Tibial nerve (tissue), 4 donors: ENCODE results near the gene INPP5A. TPM values are rescaled to one million over a fixed set of nuclear protein-coding genes. Genes with fewer than 3 reads are reported as not detected.
A peak's percentile ranks its signal among the peaks of the same experiment; 100 is the strongest.

Source experiments
- DNase-seq, 2 donors: peaks; one replicate each; pipeline ENCODE4 v3.0.0-alpha.2; 2019; ENCODE audit warnings: low spot score in 2 of 2
- H3K27ac ChIP-seq, 4 donors: fragments of 200-600 bp; sonication (generic) in 3 of 4; one replicate each; pipeline ENCODE4 v1.5.1; 2017 to 2019; ENCODE audit warnings: mild to moderate bottlenecking in 1 of 4
- H3K27me3 ChIP-seq, 2 donors: fragments of 200-600 bp; sonication (generic) in 1 of 2; one replicate each; pipeline versions ENCODE4 v1.5.1 to v1.6.0; 2017 to 2019
- H3K36me3 ChIP-seq, 3 donors: fragments of 200-600 bp; sonication (generic); one replicate each; pipeline ENCODE4 v1.5.1; 2018 to 2019
- H3K4me1 ChIP-seq, 4 donors: fragments of 200-600 bp; sonication (generic) in 3 of 4; one replicate each; pipeline ENCODE4 v1.5.1; 2017 to 2019
- H3K4me3 ChIP-seq, 4 donors: fragments of 200-600 bp; sonication (generic) in 3 of 4; one replicate each; pipeline ENCODE4 v1.5.1; 2017 to 2019; ENCODE audit warnings: mild to moderate bottlenecking in 1 of 4, moderate library complexity in 1 of 4
- H3K9me3 ChIP-seq, 4 donors: fragments of 200-600 bp; sonication (generic) in 3 of 4; one replicate each; pipeline ENCODE4 v1.5.1; 2017 to 2019
- EP300 ChIP-seq, 2 donors: sonication (generic); formaldehyde crosslinking; IDR thresholded peaks; one replicate each; pipeline ENCODE4 v1.6.1; 2017; ENCODE audit warnings: antibody characterized with exemption in 2 of 2, mild to moderate bottlenecking in 1 of 2
- POLR2A ChIP-seq, 2 donors: fragments of 450-650 bp; IDR thresholded peaks; one replicate each; pipeline ENCODE4 v1.6.1; 2017; ENCODE audit warnings: antibody characterized with exemption in 2 of 2, mild to moderate bottlenecking in 2 of 2, moderate library complexity in 2 of 2
- WGBS, 2 donors: methylation state at CpG; one replicate each; pipeline ENCODE4 v1.1.5; 2018; 5-methylcytosine and 5-hydroxymethylcytosine counted together
- total RNA-seq, 4 donors: library from RNA; depleted of rRNA; stranded (reverse); fragments of >200 nt; gene quantifications; one replicate each; pipeline ENCODE4 v1.1.0, GENCODE V29; 2016
- TF ChIP-seq, protein P1 (sequence below), 5 experiments: fragments of 200-600 bp in 3 of 5; fragments of 450-650 bp in 2 of 5; sonication (generic) in 3 of 5; IDR thresholded peaks; one replicate each; pipeline ENCODE4 v1.5.1; 2016 to 2019; ENCODE audit warnings: antibody characterized with exemption in 5 of 5, mild to moderate bottlenecking in 3 of 5, moderate library complexity in 2 of 5

The INPP5A gene
- total RNA-seq, 4 donors from 2014 or later = 73.8 to 101 (median 86.2) TPM

DNA sequence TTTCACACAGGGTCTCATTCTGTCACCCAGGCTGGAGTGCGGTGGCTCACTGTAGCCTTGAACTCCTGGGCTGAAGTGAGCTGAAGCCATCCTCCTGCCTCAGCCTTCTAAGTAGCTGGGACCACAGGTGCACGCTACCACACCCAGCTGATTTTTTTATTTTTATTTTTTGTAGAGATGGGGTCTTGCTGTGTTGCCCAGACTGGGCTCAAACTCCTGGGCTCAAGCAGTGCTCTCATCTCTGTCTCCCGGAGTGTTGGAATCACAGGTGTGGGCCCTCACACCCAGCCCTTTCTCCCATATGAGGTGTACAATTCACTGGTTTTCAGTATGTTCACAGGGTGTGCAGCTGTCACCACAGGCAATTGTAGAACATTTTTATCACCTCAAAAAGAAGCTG, 5.2 kb downstream of the INPP5A start:
- Histone ChIP-seq H3K27ac (no peak overlapping the region), H3K4me1 (peaks cover 0 to 84% (median 54%) of the 10 kb centered on the region in 4 donors), H3K36me3 (no peaks in the 10 kb centered on the region), H3K9me3 (no peaks in the 10 kb centered on the region), H3K27me3 (no peaks in the 10 kb centered on the region), H3K4me3 (no peak overlapping the region)
- DNase-seq = no peak
- WGBS, 2 donors = 95 to 97% methylated on average over 3 of the region's 3 CpGs
- no peak for TF ChIP-seq EP300 (IDR thresholded peaks at IDR 0.05)
- TF ChIP-seq POLR2A (IDR thresholded peaks at IDR 0.05) = no peak

DNA sequence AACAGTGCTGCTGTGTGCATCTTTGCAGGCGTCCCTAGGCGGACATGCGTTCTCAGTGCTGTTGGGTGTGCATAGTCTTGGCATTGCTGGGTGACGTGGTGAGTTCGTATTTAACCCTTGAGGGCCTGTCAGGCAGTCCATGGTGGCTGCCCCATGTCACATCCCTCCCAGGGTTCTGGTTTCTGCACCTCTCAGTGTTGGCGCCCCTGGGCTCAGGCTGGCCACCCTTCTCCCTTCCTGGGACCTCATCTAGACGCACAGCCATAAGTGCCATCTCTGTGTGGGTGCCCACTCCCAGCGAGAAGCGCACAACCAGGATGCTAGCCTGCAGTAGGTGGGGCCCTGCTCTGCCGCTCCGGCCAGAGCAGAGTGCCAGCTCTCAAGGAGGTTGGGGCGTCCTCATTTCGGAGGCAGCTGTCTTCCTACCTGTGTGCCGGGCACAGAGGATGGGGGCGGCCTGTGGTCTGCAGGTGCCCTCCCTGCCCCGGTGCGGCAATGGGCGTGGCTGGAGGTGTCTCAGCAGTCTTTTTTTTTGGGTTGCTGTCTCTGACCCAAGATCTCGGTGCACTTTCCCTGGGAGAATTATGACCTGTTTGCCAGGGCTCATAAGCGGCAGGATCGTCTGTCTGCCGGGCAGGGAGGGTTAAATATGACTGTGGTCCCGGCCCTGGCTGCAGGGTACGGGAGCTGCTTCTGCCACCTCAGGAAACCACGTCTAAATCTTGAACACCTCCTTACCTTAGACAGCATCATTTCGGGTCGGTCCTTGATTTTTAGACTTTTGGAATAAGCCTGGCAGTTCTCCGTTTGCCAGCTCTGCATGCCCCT, 6.5 kb downstream of the INPP5A start:
- Histone ChIP-seq H3K9me3 (no peaks in the 10 kb centered on the region), H3K4me3 (peak overlapping the region in 1 of 4 donors; percentile 22), H3K27me3 (no peaks in the 10 kb centered on the region), H3K4me1 (peaks cover 0 to 74% (median 47%) of the 10 kb centered on the region in 4 donors), H3K36me3 (no peaks in the 10 kb centered on the region), H3K27ac (no peak overlapping the region)
- no peak for DNase-seq
- WGBS, 2 donors = 71 to 73% methylated on average over 26 to 28 of the region's 28 CpGs
- TF ChIP-seq, protein P1, sequence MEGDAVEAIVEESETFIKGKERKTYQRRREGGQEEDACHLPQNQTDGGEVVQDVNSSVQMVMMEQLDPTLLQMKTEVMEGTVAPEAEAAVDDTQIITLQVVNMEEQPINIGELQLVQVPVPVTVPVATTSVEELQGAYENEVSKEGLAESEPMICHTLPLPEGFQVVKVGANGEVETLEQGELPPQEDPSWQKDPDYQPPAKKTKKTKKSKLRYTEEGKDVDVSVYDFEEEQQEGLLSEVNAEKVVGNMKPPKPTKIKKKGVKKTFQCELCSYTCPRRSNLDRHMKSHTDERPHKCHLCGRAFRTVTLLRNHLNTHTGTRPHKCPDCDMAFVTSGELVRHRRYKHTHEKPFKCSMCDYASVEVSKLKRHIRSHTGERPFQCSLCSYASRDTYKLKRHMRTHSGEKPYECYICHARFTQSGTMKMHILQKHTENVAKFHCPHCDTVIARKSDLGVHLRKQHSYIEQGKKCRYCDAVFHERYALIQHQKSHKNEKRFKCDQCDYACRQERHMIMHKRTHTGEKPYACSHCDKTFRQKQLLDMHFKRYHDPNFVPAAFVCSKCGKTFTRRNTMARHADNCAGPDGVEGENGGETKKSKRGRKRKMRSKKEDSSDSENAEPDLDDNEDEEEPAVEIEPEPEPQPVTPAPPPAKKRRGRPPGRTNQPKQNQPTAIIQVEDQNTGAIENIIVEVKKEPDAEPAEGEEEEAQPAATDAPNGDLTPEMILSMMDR (IDR thresholded peaks at IDR 0.05) = no peak
- no peak for TF ChIP-seq POLR2A (IDR thresholded peaks at IDR 0.05)
- TF ChIP-seq EP300 (IDR thresholded peaks at IDR 0.05) = no peak

DNA sequence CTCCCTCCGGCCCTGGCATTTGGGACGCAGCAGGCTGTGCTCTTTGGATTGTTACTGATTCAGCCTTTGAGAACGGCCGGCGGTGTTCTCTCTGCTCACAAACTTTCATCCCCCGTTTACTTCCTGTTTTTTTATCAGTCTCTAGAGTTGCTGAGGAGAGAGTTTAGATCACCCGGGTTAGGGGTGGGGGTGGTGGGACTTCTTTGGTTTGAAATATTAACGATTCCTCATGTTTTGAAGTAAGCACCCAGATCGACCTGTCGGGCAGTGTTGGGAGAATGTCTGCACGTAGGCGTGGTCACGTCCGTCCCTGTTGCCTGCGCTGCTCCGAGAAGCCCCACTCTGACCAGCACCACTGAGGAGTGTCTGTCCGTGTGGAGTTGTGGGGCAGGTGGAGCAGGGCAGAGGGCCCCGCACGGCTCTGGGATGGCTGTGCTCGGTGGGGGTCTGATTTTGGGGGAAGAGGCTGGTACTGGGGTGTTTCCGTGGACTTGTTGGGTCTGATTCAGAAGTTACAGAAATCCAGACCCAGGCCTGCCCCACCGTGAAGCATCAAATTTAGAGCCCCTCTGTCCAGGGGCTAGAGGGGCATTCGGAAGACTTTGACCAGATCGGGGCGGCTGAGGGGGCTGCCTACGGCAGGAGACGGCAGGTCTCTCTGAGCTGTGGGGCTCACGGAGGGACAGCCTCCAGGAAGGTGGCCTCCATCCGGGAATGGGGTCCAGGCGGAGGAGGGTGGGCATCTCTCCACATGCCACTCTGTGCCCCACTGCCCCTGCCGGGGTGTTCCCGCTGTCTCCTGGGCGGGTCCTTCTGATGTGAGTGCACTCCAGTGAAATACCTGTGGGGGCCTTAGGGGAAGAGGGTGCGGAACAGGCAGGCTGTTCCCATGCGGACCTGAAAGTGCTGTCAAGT, 7.4 kb downstream of the INPP5A start:
- no peaks in the 10 kb centered on the region for H3K9me3 ChIP-seq
- WGBS, 2 donors = 70 to 73% methylated on average over 33 of the region's 35 CpGs

DNA sequence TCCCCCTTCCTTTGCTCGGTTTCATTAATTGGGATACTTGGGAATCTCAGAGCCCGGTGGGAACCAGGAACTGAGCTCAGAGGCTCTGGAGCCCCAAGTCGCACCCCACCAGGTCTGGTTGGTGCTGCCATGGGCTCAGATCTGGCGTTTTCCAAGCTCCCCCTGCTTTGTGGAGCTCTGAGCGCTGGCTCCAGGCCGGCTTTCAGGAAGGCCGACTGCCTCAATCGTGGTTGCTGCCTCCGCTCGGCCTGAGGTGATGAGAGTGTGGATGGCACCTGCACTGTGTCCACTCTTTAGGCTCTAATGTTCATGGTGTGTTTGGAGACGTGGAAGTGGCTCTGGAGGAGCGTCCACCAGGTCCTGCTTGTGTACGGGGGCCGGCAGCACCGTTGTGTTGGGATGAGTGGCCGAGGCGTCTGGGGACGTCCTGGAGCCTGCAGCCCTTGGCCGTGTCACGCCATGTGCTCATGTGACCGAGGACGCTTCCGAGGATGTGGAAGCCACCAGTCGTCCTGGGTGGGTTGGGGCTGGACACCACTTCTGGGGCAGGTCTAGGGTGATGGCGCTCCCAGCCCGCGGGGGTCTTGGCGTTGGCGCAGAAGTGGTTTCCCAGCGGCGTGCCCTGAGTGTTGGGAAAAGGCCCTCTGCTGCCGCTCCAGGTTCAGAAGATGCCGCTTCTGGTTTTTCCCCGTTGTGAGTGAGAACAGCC, 8.2 kb downstream of the INPP5A start:
- H3K36me3 ChIP-seq = no peaks in the 10 kb centered on the region
- no peaks in the 10 kb centered on the region for H3K27me3 ChIP-seq
- no peak overlapping the region for H3K4me3 ChIP-seq
- TF ChIP-seq EP300 (IDR thresholded peaks at IDR 0.05) = no peak
- TF ChIP-seq, protein P1 (IDR thresholded peaks at IDR 0.05) = no peak
- no peak for TF ChIP-seq POLR2A (IDR thresholded peaks at IDR 0.05)
- peaks cover 0 to 65% (median 35%) of the 10 kb centered on the region in 4 donors for H3K4me1 ChIP-seq
- no peaks in the 10 kb centered on the region for H3K9me3 ChIP-seq
- no peak for DNase-seq
- 94 to 95% methylated on average over 33 to 34 of the region's 34 CpGs for WGBS, 2 donors
- H3K27ac ChIP-seq = no peak overlapping the region

More for the DNA sequence above, 7.4 kb downstream of the INPP5A start:
- H3K27me3 ChIP-seq = no peaks in the 10 kb centered on the region
- H3K4me3 ChIP-seq = peak overlapping the region in 1 of 4 donors; percentile 22
- DNase-seq = no peak
- no peaks in the 10 kb centered on the region for H3K36me3 ChIP-seq
- no peak for TF ChIP-seq EP300 (IDR thresholded peaks at IDR 0.05)
- TF ChIP-seq, protein P1 (IDR thresholded peaks at IDR 0.05) = no peak
- peaks cover 0 to 65% (median 39%) of the 10 kb centered on the region in 4 donors for H3K4me1 ChIP-seq
- H3K27ac ChIP-seq = no peak overlapping the region
